ENCODE data around the gene RASGRP2.

GRCh38 chr11:64746486-64746885, 2.5 kb upstream of the RASGRP2 start:
- TF ChIP-seq HDAC6 (IDR thresholded peaks at IDR 0.05; ENCODE audit: low read depth, low read length) (no peak), POLR2A (IDR thresholded peaks at IDR 0.05; ENCODE audit: control extremely low read depth in 1 of 2, low read depth in 2 of 2, low read length in 2 of 2) (no peak), POLR2AphosphoS5 (IDR thresholded peaks at IDR 0.05; ENCODE audit: low read depth, low read length) (no peak), EP300 (IDR thresholded peaks at IDR 0.05; ENCODE audit: borderline replicate concordance in 1 of 2, low read depth in 2 of 2, low read length in 2 of 2) (no peak), KDM5A (IDR thresholded peaks at IDR 0.05; ENCODE audit: low read length) (no peak), EZH2 (IDR thresholded peaks at IDR 0.05; ENCODE audit: low read depth, low read length, severe bottlenecking) (no peak), MAX (IDR thresholded peaks at IDR 0.05) (no peak), EGR1 (IDR thresholded peaks at IDR 0.05; ENCODE audit: borderline replicate concordance, low read depth, low read length) (no peak), USF2 (IDR thresholded peaks at IDR 0.05; ENCODE audit: low read length) (no peak), CEBPB (IDR thresholded peaks at IDR 0.05; ENCODE audit: low read depth, low read length) (no peak), ZNF274 (IDR thresholded peaks at IDR 0.05; ENCODE audit: borderline replicate concordance, extremely low read depth, low read length) (no peak)
- TF ChIP-seq, protein P1, sequence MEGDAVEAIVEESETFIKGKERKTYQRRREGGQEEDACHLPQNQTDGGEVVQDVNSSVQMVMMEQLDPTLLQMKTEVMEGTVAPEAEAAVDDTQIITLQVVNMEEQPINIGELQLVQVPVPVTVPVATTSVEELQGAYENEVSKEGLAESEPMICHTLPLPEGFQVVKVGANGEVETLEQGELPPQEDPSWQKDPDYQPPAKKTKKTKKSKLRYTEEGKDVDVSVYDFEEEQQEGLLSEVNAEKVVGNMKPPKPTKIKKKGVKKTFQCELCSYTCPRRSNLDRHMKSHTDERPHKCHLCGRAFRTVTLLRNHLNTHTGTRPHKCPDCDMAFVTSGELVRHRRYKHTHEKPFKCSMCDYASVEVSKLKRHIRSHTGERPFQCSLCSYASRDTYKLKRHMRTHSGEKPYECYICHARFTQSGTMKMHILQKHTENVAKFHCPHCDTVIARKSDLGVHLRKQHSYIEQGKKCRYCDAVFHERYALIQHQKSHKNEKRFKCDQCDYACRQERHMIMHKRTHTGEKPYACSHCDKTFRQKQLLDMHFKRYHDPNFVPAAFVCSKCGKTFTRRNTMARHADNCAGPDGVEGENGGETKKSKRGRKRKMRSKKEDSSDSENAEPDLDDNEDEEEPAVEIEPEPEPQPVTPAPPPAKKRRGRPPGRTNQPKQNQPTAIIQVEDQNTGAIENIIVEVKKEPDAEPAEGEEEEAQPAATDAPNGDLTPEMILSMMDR (IDR thresholded peaks at IDR 0.05; ENCODE audit: control extremely low read depth in 1 of 3, insufficient read depth in 1 of 3, low read depth in 1 of 3, low read length in 3 of 3) = no peak
- TF ChIP-seq, protein P2, sequence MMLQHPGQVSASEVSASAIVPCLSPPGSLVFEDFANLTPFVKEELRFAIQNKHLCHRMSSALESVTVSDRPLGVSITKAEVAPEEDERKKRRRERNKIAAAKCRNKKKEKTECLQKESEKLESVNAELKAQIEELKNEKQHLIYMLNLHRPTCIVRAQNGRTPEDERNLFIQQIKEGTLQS (IDR thresholded peaks at IDR 0.05; ENCODE audit: insufficient read depth, low read depth, low read length) = no peak
